K562 (cell line): ENCODE results near the gene KSR2. TPM values are rescaled to one million over a fixed set of nuclear protein-coding genes. Genes with fewer than 3 reads are reported as not detected.

ENCODE experiments used
- ATAC-seq: fragments of 200-7000 bp; cut with Tn5 transposase; 3 replicates; pipeline ENCODE4 v1.9.1; 2020; ENCODE audit warnings: moderate library complexity
- BruUV-seq: library from RNA; stranded (reverse); fragments of 400-500 nt; replicated peaks from 2 replicates; lab custom pipeline; 2021; lab: Mats Ljungman, UMichigan
- CTCF ChIA-PET: fragments of 300-600 bp; formaldehyde crosslinking; extraction: SDS; loops from one replicate; lab custom pipeline; 2021; ENCODE audit warnings: low intra/inter-chr PET ratio; lab: Yijun Ruan, JAX
- POLR2A ChIA-PET: fragments of 300-600, 350-650 bp; sonication (Branson Sonifier 250); formaldehyde crosslinking; extraction: SDS; loops from one replicate; lab custom pipeline; 2021; ENCODE audit warnings: antibody characterized with exemption, inconsistent platforms; lab: Yijun Ruan, JAX
- DNase-seq, 4 experiments: peaks; one replicate each; pipeline versions ENCODE4 v3.0.0 to v3.0.0-alpha.2; 2011 to 2018; ENCODE audit warnings: low spot score in 3 of 4, mixed read lengths in 3 of 4; ENCODE audit errors: extremely low read depth in 1 of 4
- FAIRE-seq: peaks from 2 replicates; lab custom pipeline; 2011; peaks lifted over from hg19 to GRCh38; lab: Jason Lieb, UNC
- H2AFZ ChIP-seq: 2 replicates; pipeline ENCODE4 v1.6.0; 2011; ENCODE audit warnings: low read depth, low read length, control low read depth, inconsistent platforms
- H3K27ac ChIP-seq: fragments of 200-600 bp; 3 replicates; pipeline ENCODE4 v1.8.0; 2011; ENCODE audit warnings: low read depth, mild to moderate bottlenecking, control low read depth, inconsistent platforms, low read length, moderate library complexity, mixed read lengths; ENCODE audit errors: extremely low read depth
- H3K27me3 ChIP-seq, 2 experiments: fragments of 300-600 bp in 1 of 2; 2 replicates in 1 of 2; 3 replicates in 1 of 2; pipeline versions ENCODE4 v1.6.0 to v1.8.0; 2011; ENCODE audit warnings: inconsistent platforms in 2 of 2, low read length in 2 of 2, mild to moderate bottlenecking in 1 of 2, mixed read lengths in 1 of 2, moderate library complexity in 1 of 2; ENCODE audit not compliant: control insufficient read depth in 2 of 2, insufficient read depth in 2 of 2
- H3K36me3 ChIP-seq: fragments of 300-600 bp; 3 replicates; pipeline ENCODE4 v1.8.0; 2011; ENCODE audit warnings: mild to moderate bottlenecking, low read length, inconsistent platforms; ENCODE audit not compliant: control insufficient read depth, insufficient read depth
- H3K4me1 ChIP-seq, 2 experiments: fragments of 200-600 bp in 1 of 2; replicated peaks in 1 of 2; 2 replicates in 1 of 2; 3 replicates in 1 of 2; pipeline versions ENCODE4 v1.5.1 to v1.8.0; 2011; ENCODE audit warnings: inconsistent platforms in 2 of 2, low read length in 2 of 2, mild to moderate bottlenecking in 1 of 2, mixed read lengths in 1 of 2, moderate library complexity in 1 of 2; ENCODE audit not compliant: control insufficient read depth in 2 of 2, insufficient read depth in 2 of 2
- H3K4me2 ChIP-seq: 2 replicates; pipeline ENCODE4 v1.6.1; 2011; ENCODE audit warnings: low read length, control low read depth, inconsistent platforms, mixed read lengths; ENCODE audit not compliant: insufficient read depth
- H3K4me3 ChIP-seq: fragments of 200-600 bp; sonication (generic), shearing (Covaris generic); 2 replicates; pipeline ENCODE4 v1.5.1; 2016; ENCODE audit warnings: control low read depth, inconsistent platforms
- H3K79me2 ChIP-seq: fragments of 200-600 bp; 3 replicates; pipeline ENCODE4 v1.8.0; 2011; ENCODE audit warnings: low read length, inconsistent platforms; ENCODE audit not compliant: control insufficient read depth, insufficient read depth
- H3K9ac ChIP-seq, 2 experiments: 2 replicates each; pipeline versions ENCODE4 v1.6.0 to v1.6.1; 2011; ENCODE audit warnings: low read depth in 2 of 2, low read length in 2 of 2, control low read depth in 1 of 2, inconsistent platforms in 1 of 2, mild to moderate bottlenecking in 1 of 2, mixed read lengths in 1 of 2; ENCODE audit not compliant: insufficient read depth in 1 of 2
- H3K9me1 ChIP-seq: one replicate; pipeline ENCODE4 v1.6.0; 2011; ENCODE audit warnings: inconsistent platforms, mild to moderate bottlenecking, low read length, moderate library complexity; ENCODE audit not compliant: control insufficient read depth, insufficient read depth
- H3K9me3 ChIP-seq: replicated peaks from 2 replicates; pipeline ENCODE4 v1.5.1; 2011; ENCODE audit warnings: low read depth, low read length, inconsistent platforms; ENCODE audit not compliant: control insufficient read depth, insufficient read depth
- H4K20me1 ChIP-seq: replicated peaks from 2 replicates; pipeline ENCODE4 v1.6.1; 2011; ENCODE audit warnings: low read length, inconsistent platforms, mixed read lengths; ENCODE audit not compliant: control insufficient read depth, insufficient read depth
- ARID2 ChIP-seq: fragments of 450-650 bp; IDR thresholded peaks from 2 replicates; pipeline ENCODE4 v1.6.1; 2017; ENCODE audit warnings: antibody characterized with exemption, mild to moderate bottlenecking
- CBFA2T3 ChIP-seq: fragments of 450-650 bp; IDR thresholded peaks from 2 replicates; pipeline ENCODE4 v1.6.1; 2017
- CC2D1A ChIP-seq: fragments of 450-650 bp; IDR thresholded peaks from 2 replicates; pipeline ENCODE4 v1.6.1; 2017; ENCODE audit warnings: mild to moderate bottlenecking
- CTBP1 ChIP-seq: fragments of 450-650 bp; IDR thresholded peaks from 2 replicates; pipeline ENCODE4 v1.6.1; 2016; ENCODE audit warnings: borderline replicate concordance
- RAD21 ChIP-seq, 2 experiments: fragments of 250-450 bp in 1 of 2; fragments of 450-650 bp in 1 of 2; sonication (Bioruptor Pico) in 1 of 2; formaldehyde crosslinking in 1 of 2; IDR thresholded peaks in 1 of 2; conservative IDR thresholded peaks in 1 of 2; 2 replicates each; pipeline versions ENCODE4 v1.4.0 to v1.8.0; 2020 to 2022; ENCODE audit warnings: mild to moderate bottlenecking in 2 of 2, moderate library complexity in 1 of 2
- SMC3 ChIP-seq: conservative IDR thresholded peaks from 2 replicates; pipeline ENCODE4 v1.6.1; 2011; ENCODE audit warnings: low read depth, low read length, improper control_type of control experiment; ENCODE audit not compliant: insufficient read depth
- STAG1 ChIP-seq: sonication (generic); formaldehyde crosslinking; IDR thresholded peaks from 2 replicates; pipeline ENCODE4 v1.5.0; 2020; ENCODE audit warnings: missing genetic modification reagents, borderline replicate concordance
- ZKSCAN1 ChIP-seq: fragments of 150-350 bp; IDR thresholded peaks from 2 replicates; pipeline ENCODE4 v1.6.1; 2016; ENCODE audit warnings: low read depth, low read length
- WGBS: fragments of 100-300 bp; shearing (Covaris generic); methylation state at CpG from one replicate; pipeline ENCODE4 v1.1.6; 2016; ENCODE audit warnings: low coverage, mixed read lengths; ENCODE audit not compliant: insufficient coverage; ENCODE audit errors: missing lambda C conversion rate; 5-methylcytosine and 5-hydroxymethylcytosine counted together
- in situ Hi-C: fragments of 300-500 bp; cut with MboI; formaldehyde crosslinking; loops from 4 replicates; pipeline ENCODE4 v1.15.0; 2018; ENCODE audit warnings: inconsistent platforms, mixed read lengths
- intact Hi-C: fragments of 100-400 bp; cut with micrococcal nuclease; formaldehyde crosslinking; loops from 2 replicates; pipeline ENCODE4 v1.14.2; 2022
- polyA plus RNA-seq, 8 experiments: library from polyadenylated mRNA; depleted of rRNA in 4 of 8; stranded (reverse) in 5 of 8; unstranded in 3 of 8; fragments of >200 nt; fragmentation: Nextera tagmentation in 2 of 8; fragmentation: Illumina TruSeq in 1 of 8; extraction: Ambion mirVana in 2 of 8; extraction: Trizol in 1 of 8; gene quantifications; 2 replicates each; pipeline versions ENCODE4 v1.2.1 to v1.2.3, GENCODE V29; 2011 to 2014; ENCODE audit warnings: inconsistent platforms in 1 of 8, missing spikeins in 1 of 8
- total RNA-seq, 7 experiments: library from RNA; depleted of rRNA in 6 of 7; stranded (reverse); fragments of >200 nt in 6 of 7; fragmentation: Illumina TruSeq in 2 of 7; extraction: Trizol in 2 of 7; gene quantifications; 2 replicates each; pipeline versions ENCODE4 v1.2.1 to v1.2.3, GENCODE V29; 2011 to 2021; ENCODE audit warnings: low replicate concordance in 1 of 7
- TF ChIP-seq, protein P1 (sequence below), 2 experiments: fragments of 450-650 bp; formaldehyde crosslinking in 1 of 2; IDR thresholded peaks; 2 replicates each; pipeline versions ENCODE4 v1.4.0 to v1.6.1; 2014 to 2020; ENCODE audit warnings: mild to moderate bottlenecking in 2 of 2, borderline replicate concordance in 1 of 2, low read depth in 1 of 2
- TF ChIP-seq, protein P2 (sequence below): fragments of 450-650 bp; formaldehyde crosslinking; IDR thresholded peaks from 2 replicates; pipeline ENCODE4 v1.4.0; 2020; ENCODE audit warnings: mild to moderate bottlenecking, moderate library complexity

The KSR2 gene
- total and polyA plus RNA-seq, 9 of the 15 experiments (the other 6 are each of a cell fraction or from before 2014, with no cell fraction given): not detected

DNA sequence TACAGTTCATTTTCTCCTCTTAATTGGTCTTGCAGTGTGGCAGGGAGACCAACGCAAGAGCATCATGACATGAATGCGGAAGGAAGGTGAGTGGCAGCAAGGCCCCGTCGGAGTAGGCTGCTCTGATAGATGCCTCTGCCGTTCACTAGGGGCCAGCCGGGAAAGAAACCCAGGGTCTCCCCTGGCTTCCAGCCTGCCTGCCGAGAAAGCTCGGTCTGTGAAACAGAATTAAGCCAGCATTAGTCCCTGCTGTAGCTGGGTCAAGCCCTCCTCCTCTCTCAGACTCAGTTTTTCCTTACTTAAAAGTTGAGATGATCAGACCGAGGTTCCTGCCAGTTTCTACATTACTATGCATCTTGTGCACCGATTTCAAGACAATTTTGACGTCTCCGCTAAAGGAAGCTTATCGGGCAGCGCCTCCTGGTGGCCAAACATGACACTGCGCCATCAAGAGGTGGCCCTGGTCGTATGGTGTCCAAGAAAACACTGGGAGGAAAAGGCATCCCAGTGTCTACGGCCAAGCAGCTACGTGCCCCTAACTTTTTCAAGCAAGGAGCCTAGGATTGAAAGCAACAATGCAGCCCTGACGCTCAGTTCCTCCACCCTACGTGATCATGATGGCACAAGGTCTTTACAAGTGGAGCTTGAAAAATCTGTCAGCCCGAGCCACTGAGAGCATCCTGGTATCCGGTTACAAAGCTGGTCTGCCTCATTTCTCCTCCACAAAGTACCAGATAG is 131.6 kb downstream of the KSR2 start:
- Histone ChIP-seq H3K4me1 (no peaks in the 10 kb centered on the region), H3K9me3 (no peaks in the 10 kb centered on the region), H3K27me3 (peaks cover 0 to 21% of the 10 kb centered on the region in 2 experiments; a peak in 2 of 5 replicates), H3K4me3 (no peak overlapping the region), H3K4me2 (no peak overlapping the region), H3K27ac (no peak overlapping the region), H4K20me1 (peaks cover 11% of the 10 kb centered on the region; the same call in 1 of the 2 replicates), H3K9ac (no peak overlapping the region), H3K9me1 (no peaks in the 10 kb centered on the region), H3K79me2 (no peaks in the 10 kb centered on the region), H2AFZ (no peak overlapping the region), H3K36me3 (no peaks in the 10 kb centered on the region)
- in situ Hi-C loops: loop anchor here (10.0 kb wide), 1 partner anchor 622 kb away; no protein-coding TSS in a partner anchor
- FAIRE-seq (peak; percentile 96), ATAC-seq (peak; percentile 91), DNase-seq (peak; percentile 65 to 78 (median 77))
- WGBS: 3% methylated on average over 21 of the region's 22 CpGs
- intact Hi-C loops: loop anchor here (1.0 to 10.0 kb wide), 4 partner anchors 242 to 625 kb away; no protein-coding TSS in a partner anchor
- POLR2A ChIA-PET: interaction anchor here (1.1 kb wide), 1 partner anchor 603 kb away, joined by 4 read pairs; no protein-coding TSS in a partner anchor
- CTCF ChIA-PET: interaction anchor here (0.7 to 2.8 kb wide), 7 partner anchors 21 to 625 kb away, joined by 3 to 35 read pairs (median 3); no protein-coding TSS in a partner anchor
- BruUV-seq: no TSS peak
- TF ChIP-seq ZKSCAN1: no peak
- TF ChIP-seq, protein P1, sequence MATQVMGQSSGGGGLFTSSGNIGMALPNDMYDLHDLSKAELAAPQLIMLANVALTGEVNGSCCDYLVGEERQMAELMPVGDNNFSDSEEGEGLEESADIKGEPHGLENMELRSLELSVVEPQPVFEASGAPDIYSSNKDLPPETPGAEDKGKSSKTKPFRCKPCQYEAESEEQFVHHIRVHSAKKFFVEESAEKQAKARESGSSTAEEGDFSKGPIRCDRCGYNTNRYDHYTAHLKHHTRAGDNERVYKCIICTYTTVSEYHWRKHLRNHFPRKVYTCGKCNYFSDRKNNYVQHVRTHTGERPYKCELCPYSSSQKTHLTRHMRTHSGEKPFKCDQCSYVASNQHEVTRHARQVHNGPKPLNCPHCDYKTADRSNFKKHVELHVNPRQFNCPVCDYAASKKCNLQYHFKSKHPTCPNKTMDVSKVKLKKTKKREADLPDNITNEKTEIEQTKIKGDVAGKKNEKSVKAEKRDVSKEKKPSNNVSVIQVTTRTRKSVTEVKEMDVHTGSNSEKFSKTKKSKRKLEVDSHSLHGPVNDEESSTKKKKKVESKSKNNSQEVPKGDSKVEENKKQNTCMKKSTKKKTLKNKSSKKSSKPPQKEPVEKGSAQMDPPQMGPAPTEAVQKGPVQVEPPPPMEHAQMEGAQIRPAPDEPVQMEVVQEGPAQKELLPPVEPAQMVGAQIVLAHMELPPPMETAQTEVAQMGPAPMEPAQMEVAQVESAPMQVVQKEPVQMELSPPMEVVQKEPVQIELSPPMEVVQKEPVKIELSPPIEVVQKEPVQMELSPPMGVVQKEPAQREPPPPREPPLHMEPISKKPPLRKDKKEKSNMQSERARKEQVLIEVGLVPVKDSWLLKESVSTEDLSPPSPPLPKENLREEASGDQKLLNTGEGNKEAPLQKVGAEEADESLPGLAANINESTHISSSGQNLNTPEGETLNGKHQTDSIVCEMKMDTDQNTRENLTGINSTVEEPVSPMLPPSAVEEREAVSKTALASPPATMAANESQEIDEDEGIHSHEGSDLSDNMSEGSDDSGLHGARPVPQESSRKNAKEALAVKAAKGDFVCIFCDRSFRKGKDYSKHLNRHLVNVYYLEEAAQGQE (IDR thresholded peaks at IDR 0.05; ENCODE audit: borderline replicate concordance): peak; percentile 83; the same call in 1 of the 2 replicates
- TF ChIP-seq, protein P1 (CRISPR knock-in tag; IDR thresholded peaks at IDR 0.05; ENCODE audit: low read depth): no peak
- TF ChIP-seq STAG1: peak; percentile 71; the same call in 1 of the 2 replicates
- 0 out of 2 replicates have a peak, but pooled peaks have one; percentile 30 for TF ChIP-seq CTBP1
- TF ChIP-seq ARID2: 0 out of 2 replicates have a peak, but pooled peaks have one; percentile 29
- 0 out of 2 replicates have a peak, but pooled peaks have one; percentile 27 for TF ChIP-seq CC2D1A
- no peak for TF ChIP-seq CBFA2T3
- TF ChIP-seq, protein P2, sequence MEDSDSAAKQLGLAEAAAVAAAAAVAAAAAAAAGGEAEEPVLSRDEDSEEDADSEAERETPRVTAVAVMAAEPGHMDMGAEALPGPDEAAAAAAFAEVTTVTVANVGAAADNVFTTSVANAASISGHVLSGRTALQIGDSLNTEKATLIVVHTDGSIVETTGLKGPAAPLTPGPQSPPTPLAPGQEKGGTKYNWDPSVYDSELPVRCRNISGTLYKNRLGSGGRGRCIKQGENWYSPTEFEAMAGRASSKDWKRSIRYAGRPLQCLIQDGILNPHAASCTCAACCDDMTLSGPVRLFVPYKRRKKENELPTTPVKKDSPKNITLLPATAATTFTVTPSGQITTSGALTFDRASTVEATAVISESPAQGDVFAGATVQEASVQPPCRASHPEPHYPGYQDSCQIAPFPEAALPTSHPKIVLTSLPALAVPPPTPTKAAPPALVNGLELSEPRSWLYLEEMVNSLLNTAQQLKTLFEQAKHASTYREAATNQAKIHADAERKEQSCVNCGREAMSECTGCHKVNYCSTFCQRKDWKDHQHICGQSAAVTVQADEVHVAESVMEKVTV (CRISPR knock-in tag): peak; percentile 61; the same call in 1 of the 2 replicates
- TF ChIP-seq RAD21 (CRISPR knock-in tag; conservative IDR thresholded peaks at IDR 0.05 in 1 of 2, IDR thresholded peaks at IDR 0.05 in 1 of 2): peak; percentile 76 to 93
- TF ChIP-seq SMC3: peak; percentile 92
